Right lung (tissue), 5 donors: Measurements from ENCODE around the gene FBXO41. TPM values are rescaled to one million over a fixed set of nuclear protein-coding genes. Genes with fewer than 3 reads are reported as not detected.

Experiments
- DNase-seq, 2 donors: peaks; one replicate each; pipeline ENCODE4 v3.0.0-alpha.2; 2013
- polyA plus RNA-seq, 5 donors: library from polyadenylated mRNA; unstranded; fragments of 120-200 nt; gene quantifications; one replicate each; pipeline versions ENCODE4 v1.2.1 to v1.2.3, GENCODE V29; 2013; ENCODE audit warnings: inconsistent platforms in 1 of 5, low replicate concordance in 1 of 5; ENCODE audit not compliant: insufficient read length in 5 of 5, insufficient read depth in 1 of 5

The FBXO41 gene
- polyA plus RNA-seq, 5 donors: 1.5 to 2.1 (median 1.6) TPM

DNA sequence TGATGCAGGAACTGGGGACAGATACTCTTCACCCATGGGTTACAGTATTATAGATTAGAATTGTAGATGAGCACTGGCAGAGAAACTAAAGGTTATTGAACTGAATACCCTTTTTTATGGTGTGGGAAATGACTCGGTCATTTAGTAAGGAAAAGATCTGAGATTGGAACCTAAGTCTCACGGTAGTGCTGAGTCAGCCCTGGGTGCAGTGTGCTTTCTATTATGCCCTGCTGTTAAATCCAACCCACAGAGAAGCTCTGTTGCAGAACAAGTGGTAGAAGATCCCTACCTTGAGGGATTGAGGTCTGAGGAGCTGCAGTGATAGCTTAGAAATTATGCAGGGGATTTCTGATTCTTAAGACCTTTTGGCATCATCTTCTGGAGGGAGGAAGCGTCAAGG lies 37.4 kb downstream of the FBXO41 start:
- DNase-seq: no peak

DNA sequence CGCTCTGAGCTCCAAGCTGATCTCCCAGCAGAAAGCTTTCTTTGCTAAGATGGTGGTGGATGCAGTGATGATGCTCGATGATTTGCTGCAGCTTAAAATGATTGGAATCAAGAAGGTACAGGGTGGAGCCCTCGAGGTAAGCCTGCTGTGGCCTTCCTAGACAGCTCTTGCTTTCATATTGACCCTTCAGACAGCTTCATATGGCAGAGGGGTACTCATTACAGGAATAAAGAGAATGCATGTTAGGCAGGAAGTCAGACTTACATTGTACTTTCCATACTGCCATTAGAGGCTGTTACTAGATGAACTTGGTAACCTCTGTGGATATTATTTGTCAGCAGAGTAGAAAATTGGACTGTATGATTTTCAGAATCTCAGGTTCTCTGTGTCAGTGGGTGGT lies 39.7 kb downstream of the FBXO41 start:
- DNase-seq: no peak

DNA sequence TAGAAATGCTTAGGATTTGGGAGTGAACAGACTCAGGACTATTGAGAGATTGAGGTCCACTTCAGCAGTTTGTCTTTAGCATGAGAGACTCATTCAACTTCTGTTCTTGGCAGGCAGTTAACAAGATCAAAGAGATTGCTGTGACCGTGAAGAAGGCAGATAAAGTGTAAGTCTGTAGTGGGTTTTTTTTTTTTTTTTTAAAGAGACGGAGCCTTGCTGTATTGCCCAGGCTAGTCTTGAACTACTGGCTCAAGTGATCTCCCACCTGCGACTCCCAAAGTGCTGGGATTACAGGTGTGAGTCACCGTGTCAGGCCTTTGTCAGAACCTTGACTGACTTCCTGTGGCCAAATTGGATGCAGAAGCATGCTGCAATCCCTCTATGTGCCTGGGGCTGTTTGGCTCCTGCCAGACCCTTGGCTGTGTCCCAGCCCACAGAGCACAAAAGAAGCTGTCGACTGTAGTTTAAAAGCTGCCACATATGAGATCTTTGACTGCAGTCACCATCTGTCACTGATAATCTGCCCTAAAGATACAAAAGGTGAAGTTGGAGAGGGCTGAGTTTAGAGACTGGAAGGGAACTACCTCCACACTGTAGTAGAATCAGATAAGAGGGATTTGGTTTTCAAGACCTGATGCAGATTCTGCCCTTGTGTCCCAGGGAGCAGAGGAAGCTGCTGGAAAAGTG lies 40.3 kb downstream of the FBXO41 start:
- DNase-seq: peak; percentile 43 to 44

DNA sequence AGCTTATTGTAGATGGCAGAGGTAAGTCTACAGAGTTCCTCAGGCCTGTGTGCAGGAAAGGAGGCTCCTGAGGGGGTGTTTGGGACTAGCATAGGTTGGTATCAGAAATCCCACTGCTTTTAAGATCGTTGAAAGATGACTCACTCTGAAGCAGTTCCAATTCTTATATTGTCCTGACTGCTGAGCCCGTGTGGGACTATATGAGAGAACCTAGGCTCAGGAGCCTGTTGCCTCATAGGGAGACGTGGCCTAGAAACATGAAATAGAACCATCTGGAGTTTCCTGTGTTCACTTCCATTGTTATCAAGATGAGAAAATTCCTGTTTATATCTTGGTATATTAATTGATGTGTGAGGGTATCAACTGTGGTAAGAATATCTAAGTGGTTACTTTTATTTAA lies 44.5 kb downstream of the FBXO41 start:
- no peak for DNase-seq

DNA sequence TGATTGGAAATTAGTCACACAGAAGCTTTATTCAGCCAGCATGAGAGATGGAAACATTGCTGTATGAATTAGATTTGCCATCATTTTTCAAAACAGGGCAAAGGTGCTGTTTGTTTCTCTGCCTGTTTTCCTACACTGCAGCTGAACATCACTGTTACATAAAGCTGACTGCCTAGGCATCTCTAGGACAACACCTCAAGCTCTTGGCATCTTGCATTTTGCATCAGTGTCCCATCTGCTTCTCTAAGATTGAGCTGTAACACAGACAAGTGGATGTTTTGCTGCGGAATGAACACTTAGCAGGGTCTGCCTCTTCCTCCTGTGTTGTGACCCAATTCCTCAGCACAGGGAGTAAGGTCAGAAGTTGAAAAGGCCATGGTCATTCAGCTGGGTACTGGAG lies 45.3 kb downstream of the FBXO41 start:
- no peak for DNase-seq

DNA sequence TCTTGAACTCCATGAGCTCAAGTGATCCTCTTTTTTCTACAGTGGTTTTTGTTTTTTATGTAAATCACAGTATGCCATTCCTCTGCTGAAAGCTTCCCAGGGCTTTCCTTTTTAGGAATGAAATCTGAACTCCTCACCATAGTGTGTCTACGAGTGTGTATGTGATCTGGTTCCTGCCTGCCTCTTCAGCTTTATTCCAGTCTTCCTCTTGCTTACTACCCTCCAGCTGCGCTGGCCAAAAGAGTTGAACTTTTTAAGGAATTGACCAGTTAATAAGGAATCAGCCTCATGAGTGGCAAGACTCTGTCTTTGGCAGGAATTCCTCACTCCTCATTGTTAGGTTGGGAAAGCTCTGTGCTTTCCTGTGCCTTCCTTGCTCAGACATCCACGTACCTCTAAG lies 46.1 kb downstream of the FBXO41 start:
- DNase-seq: no peak

DNA sequence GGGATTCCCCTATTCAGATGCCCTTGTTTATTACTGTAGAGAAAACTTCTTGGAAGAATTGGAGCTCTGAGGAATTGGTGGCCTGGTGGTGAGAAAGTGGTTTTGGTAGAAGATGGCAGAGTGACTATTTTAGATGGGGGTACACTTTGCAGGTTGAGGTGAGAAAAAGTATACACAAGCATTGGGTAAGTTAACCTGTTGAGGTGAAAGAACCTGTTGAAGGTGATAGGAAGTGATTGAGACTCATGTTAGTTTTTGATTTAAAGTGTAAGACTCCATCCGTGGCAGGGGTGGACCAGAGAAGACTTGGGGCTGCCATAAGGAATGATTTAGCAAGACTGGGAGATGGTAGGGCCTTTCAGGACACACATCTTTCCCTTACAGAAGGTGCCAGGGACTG lies 47.1 kb downstream of the FBXO41 start:
- DNase-seq: no peak

DNA sequence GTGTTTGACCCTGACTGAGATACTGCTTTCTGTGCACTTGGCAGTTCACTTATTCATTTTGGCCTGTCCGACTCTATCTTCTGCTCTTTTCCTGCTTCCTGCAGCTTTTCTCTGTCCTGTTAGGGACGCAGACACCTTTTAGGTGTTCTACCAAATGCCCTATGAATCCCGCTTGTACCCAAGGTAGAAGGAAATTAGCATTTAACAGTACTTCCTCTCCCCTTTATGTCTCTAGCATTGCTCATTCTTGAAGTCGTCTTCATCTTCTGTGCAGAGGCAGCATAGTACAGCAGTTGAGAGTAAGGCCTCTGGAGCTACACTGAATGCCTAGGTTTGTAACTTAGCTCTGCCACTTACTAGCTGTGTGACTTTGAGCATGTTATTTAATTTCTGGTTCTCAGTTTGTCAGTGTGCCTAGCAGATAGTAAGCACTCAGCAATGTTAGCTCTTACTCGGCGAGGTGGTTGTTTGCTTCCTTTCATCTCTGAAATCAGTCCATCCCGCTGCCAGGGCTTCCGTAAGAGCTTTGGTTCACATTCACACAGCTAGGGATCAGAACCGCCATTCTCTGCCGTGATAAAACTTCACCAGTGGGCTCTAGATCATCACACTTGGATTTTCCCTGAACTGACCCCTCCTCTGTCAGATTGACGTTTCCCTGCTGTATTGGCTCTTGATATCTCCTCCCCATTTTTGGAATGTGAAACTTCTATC lies 48.8 kb downstream of the FBXO41 start:
- DNase-seq: no peak

DNA sequence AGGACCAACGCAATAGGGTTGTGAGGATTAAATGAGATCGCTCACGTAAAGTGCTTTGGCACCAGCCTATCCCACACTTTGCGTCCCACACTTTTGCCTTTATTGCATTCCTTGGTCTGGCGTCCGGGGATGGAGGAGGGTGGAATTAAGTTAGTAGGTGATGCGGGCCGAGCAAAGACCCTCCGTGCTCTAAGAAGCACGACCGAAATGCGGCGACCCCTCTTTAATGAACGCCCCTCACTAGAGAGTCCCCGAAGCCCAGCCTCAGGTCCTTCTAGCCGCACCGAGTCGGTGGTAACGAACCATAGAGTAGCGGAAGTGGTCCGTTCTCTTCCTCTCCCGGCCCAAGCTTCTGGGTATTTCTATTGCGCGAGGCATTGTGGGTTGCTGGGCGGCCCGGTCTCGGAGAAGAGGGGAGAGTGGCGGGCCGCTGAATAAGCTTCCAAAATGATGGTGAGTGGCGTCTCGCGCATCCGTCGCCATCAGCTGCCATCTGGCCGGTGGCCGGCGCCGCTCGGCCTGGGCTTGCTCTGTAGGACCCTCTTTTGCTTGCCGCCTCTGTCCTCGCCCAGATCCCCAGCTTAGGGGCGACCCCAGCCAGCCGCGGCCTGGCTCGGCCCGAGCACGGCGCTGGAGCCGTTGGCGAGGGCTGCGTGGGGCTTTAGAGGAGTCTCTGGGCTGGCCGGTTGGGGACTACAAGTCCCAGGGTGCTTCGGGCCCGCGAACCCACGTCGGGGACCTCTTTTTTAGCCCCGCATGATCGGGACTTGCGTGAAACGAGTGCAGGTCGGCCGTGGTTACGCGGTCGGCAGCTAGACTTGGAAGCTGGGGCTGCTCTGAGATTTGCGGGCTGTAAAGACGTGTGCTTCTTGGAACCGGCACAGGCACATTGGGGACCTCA lies 50.1 kb downstream of the FBXO41 start, which contains the start of gene CCT7:
Gene CCT7, plus strand, starts transcription at position 377 of the 901 bp plus-strand sequence. Its CDS starts 71 bp downstream, at position 448.
- peak; percentile 88 to 89 for DNase-seq

DNA sequence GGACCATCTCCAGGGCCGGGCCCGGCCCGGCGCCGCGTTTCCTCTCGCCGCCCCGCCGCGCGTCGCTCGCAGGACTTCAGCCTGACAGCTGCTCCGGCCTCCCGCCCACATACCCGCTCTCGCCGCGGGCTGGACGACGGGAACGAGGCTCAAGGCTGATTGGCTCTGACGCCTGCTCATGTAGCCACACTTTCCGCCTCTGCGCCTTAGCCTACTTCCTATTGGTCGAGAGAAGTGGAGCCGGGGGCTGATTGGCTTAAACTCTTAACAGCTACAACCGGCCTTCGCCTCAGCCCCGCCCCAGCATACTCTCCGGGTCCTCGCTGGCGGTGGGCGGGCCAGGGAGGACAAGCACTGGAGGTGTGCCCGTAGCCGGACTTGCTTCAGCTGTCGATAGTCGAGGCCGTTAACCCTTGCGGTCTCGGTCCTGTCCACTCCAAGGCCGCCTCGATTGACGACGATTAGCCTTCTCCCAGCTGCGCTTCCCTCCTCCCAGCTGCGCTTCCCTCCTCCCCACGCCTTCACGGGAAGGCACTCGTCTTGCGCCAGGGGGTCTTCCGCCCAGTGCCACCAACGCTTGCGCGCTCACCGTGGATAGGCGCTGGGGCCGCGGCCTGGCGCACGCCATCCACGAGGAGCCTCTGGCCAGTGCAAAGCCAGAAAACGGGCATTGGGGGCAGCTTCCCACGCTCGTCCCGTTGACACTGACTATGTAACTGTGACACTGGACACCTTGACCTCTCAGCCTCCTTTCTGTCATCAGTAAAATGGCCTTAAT lies 50.9 kb downstream of the FBXO41 start, which contains the start of gene PRADC1:
Gene PRADC1, minus strand, starts transcription at position 86 of the 778 bp plus-strand sequence. Its CDS starts 79 bp downstream, at position 7.
- peak; percentile 98 to 99 for DNase-seq

DNA sequence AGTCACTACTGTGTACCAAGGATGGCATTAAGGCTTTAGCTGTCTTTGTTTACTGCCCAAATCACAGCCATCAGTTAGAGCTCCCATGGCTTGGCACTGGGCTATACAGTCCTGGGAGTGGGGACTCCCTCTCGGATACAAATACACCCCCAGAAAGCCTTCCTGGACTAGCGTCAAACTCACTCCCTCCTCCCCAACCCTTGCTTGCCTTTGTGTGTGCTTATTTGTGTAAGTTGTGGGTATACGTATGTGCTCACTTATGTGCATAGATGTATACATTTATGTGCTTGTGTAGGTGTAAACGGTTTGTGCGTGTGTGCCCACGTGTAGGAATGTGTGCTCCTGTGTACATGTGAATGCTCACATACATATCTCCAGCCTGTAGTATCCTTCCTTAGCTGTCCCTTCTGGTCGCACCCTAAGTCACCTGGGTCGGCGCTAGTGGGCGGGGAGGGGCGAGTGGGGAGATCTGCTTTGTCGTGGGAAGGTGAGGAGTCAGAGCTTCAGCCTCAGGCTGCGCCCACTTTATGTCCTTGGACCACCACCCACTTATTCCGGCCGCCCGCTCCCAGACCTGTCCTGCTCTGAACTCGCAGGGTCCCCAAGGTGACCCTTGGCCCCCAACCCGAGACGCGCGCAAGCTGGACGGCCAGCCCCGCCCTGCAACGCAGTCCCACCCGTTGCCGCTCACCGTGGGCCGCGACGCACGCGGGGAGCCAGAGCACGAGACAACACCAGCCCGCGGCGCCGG lies 51.7 kb downstream of the FBXO41 start:
- DNase-seq: peak in 1 of 2 donors; percentile 6

DNA sequence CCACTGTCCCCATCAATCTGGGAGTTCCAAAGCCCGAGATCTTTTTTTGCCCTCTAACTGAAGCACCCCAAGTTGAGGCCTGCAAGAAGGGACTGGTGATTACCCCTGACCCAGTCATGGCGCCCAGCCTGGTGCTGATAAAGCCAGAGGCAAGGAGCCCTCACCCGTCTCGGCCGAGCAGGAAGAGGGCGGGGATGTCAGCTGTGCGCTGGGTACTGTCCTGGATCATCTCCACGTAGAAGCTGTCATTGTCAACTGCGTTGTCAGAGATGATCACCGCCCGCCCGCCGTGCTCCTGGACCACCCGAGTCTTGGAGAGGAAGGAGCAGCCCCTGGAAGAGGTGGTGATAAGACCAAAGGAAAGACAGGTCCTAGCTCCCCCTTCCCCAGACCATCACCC lies 55.6 kb downstream of the FBXO41 start:
- DNase-seq: no peak

DNA sequence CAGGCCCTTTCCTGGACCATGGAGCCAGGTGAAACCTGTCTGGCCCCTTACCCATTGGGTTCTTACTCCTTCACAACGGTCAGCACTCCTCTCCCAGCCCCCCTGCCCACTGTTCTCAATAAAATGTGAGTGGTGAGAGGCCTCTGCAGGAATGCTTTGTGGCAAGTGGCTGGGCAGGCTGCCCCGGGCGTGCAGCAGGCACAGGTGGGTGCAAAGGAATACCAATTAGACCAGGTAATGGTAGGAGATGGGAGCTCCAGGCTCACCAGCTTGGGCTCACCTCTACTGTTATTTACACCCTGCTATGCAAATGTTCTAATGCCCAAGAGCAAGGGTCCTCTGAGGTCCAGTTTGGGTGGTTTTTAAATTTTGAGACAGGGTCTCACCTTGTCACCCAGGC lies 57.2 kb downstream of the FBXO41 start:
- no peak for DNase-seq

DNA sequence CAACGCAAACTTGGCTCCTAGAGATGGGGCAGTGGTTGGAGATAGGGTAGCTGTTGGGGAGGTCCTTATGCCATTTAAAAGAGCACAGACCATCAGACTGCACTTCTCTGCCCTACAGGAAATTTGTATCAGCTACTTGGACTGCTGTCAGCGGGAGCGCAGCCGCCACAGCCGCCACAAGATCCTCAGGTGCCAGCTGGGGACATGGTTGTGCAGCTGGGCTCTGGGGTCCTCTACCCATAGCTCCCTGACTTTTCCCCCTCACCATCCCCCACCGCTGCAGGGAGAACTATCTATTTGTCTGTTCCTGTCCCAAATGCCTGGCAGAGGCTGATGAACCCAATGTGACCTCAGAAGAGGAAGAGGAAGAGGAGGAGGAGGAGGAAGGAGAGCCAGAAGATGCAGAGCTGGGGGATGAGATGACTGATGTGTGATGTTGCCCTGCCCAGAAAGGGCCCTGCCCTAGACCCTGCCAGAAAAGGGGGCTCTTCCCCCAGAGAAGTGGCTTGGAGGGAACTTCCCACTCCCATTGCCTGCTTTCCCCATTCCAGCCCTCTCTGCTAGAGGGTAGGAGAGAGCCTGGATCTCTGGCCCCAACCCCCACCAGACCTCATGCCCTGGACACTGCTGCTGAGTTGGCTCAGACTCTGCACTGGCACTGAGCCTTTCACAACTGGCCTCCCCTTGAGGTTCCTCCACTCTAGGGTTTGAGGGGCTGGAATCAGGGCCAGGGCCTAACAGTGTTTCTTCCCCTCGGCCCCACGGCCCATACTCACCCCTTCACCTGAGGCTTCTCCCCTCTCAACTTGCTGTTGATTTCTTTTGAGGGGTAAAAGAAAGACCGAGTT lies 58.5 kb downstream of the FBXO41 start:
- no peak for DNase-seq

DNA sequence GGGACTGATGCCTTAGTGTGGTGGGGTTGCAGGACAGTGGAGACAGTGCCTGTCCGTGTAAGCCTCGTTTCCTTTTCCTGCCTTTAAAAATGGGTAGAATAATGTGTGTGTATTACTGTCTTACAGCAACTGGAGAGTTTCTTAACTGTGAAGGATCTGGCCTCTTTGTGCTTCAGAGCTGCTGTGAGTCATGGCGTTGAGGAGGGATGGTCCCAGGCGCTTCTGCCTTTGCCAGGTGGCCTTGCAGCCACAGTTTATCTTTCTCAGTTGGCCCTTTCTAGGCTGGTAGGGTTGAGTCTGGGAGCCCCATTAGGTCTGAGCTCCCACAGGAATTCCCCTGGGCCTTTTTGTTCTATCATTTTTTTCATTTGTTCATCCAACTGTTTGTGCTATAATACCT lies 60.5 kb downstream of the FBXO41 start:
- DNase-seq: no peak

DNA sequence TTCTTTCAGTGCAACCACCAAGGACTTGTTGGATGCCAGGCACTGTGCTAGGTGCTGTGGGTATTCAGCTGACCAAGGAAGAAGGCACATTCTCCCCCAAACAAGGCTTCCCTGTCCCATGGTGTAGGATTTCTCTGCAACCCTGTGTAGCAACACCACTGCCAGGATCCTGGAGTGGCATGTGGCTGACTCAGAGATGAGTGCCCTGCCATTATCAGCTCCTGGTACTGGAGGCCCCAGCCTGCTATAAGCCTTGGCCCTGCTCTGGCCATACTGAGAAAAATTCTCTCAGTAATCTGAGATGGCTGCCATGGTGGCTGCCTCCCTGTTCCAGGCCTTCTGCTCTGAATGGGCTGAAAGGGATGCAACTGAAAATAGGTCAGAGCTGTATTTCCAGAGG lies 66.0 kb downstream of the FBXO41 start:
- DNase-seq: no peak

DNA sequence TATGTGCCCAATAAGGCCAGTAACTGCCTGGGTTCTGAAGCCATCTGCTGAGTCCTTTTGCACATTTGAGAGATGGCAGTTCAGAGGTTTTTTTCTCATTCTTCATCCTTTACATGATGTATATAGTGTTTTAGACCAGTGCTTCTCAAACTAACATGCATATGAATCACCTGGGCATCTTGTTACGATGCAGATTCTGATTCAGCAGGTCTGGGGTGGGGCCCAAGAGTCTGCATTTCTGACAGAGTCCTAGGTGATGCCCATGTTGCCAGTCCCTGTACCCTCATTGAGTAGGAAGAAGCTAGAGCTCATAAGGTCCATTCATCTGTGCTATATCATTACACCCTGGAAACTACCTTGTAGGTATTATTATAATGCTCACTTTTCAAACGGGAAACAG lies 66.5 kb downstream of the FBXO41 start:
- DNase-seq: no peak

DNA sequence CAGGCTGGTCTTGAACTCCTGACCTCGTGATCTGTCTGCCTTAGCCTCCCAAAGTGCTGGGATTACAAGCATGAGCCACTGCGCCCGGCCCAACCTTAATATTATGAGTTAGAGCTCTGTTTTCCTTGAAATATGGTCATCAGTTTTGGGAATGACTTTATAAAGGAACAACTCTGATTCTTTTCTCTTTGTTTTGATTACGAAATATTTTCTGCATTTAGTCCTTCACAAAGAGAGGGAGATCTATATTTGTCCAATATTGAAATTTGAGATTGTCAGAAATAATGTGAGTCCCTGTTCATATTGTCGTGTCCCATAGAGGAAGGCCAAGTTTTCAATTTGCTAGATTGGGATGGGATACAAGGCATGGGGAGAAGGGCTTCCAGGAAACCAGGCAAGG lies 67.1 kb downstream of the FBXO41 start:
- no peak for DNase-seq

DNA sequence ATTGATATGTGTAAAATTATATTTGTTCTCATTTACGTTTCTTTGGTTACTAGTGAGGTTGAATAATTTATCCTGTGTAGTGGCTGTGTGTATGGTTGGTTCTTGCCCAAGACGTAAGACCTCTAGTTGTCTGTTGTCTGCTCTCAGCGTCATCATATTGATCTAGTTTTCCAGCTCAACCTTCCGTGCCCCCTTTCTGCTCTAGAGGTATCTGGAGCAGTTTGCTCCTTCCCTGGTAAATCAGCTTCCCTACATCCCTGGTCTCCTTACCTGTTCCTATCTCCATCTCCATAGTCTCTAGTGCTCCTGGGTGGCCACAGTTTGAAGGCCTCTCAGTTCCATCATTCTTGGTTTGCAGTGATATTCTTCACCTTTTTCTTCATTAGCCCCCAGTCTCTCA lies 69.0 kb downstream of the FBXO41 start:
- no peak for DNase-seq
